Activated CD8-positive, alpha-beta memory T cell treated with anti-CD3 and anti-CD28 coated beads, Interleukin-2, amount 50 U/mL, for 4 hours (primary cell): ENCODE measurements around the gene DLAT.
"Not testable (repeated sequence)": the region's sequence is repeated elsewhere in the genome, so short reads cannot be mapped to it uniquely, and the experiment has no call there.

Source experiments
- DNase-seq: peaks from one replicate; pipeline ENCODE4 v3.0.0-alpha.2; 2020

The DLAT gene

GRCh38 chr11:112005422-112006094 is 19.6 kb upstream of the DLAT start:
- no peak for DNase-seq

GRCh38 chr11:112006095-112006441 is 19.1 kb upstream of the DLAT start:
- not testable (repeated sequence) for DNase-seq

GRCh38 chr11:112011451-112011850 is 13.8 kb upstream of the DLAT start:
- DNase-seq = not testable (repeated sequence)

- DNase-seq = no peak
Observed at GRCh38 chr11:112012874-112013273, 12.3 kb upstream of the DLAT start.

- DNase-seq = no peak
Observed at GRCh38 chr11:112013497-112014164, 11.6 kb upstream of the DLAT start.

- no peak for DNase-seq
Observed at GRCh38 chr11:112016088-112016764, 9.0 kb upstream of the DLAT start.

GRCh38 chr11:112016765-112017376 is 8.3 kb upstream of the DLAT start:
- DNase-seq = no peak

- no peak for DNase-seq
Observed at GRCh38 chr11:112017538-112017937, 7.7 kb upstream of the DLAT start.

GRCh38 chr11:112019066-112019465 is 6.1 kb upstream of the DLAT start:
- DNase-seq = no peak

- DNase-seq = no peak
Observed at GRCh38 chr11:112023104-112023503, 2.1 kb upstream of the DLAT start.

- no peak for DNase-seq
Observed at GRCh38 chr11:112024178-112024772, 933 bp upstream of the DLAT start.

- DNase-seq = no peak
Observed at GRCh38 chr11:112025707-112026106, 499 bp downstream of the DLAT start.

- DNase-seq = not testable (repeated sequence)
Observed at GRCh38 chr11:112026784-112027410, 1.7 kb downstream of the DLAT start.

- DNase-seq = no peak
Observed at GRCh38 chr11:112029460-112029859, 4.3 kb downstream of the DLAT start.

GRCh38 chr11:112033902-112034301 is 8.7 kb downstream of the DLAT start:
- DNase-seq = no peak

GRCh38 chr11:112037527-112037926 is 12.3 kb downstream of the DLAT start:
- no peak for DNase-seq

- DNase-seq = no peak
Observed at GRCh38 chr11:112042161-112042960, 17.2 kb downstream of the DLAT start.

- no peak for DNase-seq
Observed at GRCh38 chr11:112042961-112043304, 17.7 kb downstream of the DLAT start.

- DNase-seq = no peak
Observed at GRCh38 chr11:112044961-112045360, 19.8 kb downstream of the DLAT start.

- DNase-seq = not testable (repeated sequence)
Observed at GRCh38 chr11:112046647-112047046, 21.4 kb downstream of the DLAT start.

- DNase-seq = not testable (repeated sequence)
Observed at GRCh38 chr11:112048256-112048655, 23.0 kb downstream of the DLAT start.

- no peak for DNase-seq
Observed at GRCh38 chr11:112049777-112050176, 24.6 kb downstream of the DLAT start.
